Ascending aorta (tissue), 2 donors: ENCODE data around the gene RHBDF1. TPM values are rescaled to one million over a fixed set of nuclear protein-coding genes. Genes with fewer than 3 reads are reported as not detected.

Experiments used
- DNase-seq, 2 donors: peaks; one replicate each; pipeline ENCODE4 v3.0.0-alpha.2; 2019; ENCODE audit warnings: low spot score in 2 of 2
- H3K27ac ChIP-seq, 2 donors: fragments of 200-600 bp; sonication (generic); one replicate each; pipeline ENCODE4 v1.5.1; 2016 to 2017; ENCODE audit warnings: mild to moderate bottlenecking in 1 of 2
- H3K27me3 ChIP-seq: fragments of 200-600 bp; sonication (generic); one replicate; pipeline ENCODE4 v1.5.1; 2017
- H3K36me3 ChIP-seq, 2 donors: fragments of 200-600 bp; sonication (generic); one replicate each; pipeline ENCODE4 v1.5.1; 2016
- H3K4me1 ChIP-seq, 2 donors: fragments of 200-600 bp; sonication (generic); one replicate each; pipeline ENCODE4 v1.5.1; 2016 to 2017; ENCODE audit warnings: mild to moderate bottlenecking in 1 of 2
- H3K4me3 ChIP-seq, 2 donors: fragments of 200-600 bp; sonication (generic); one replicate each; pipeline ENCODE4 v1.5.1; 2016 to 2017; ENCODE audit warnings: mild to moderate bottlenecking in 1 of 2
- H3K9me3 ChIP-seq, 2 donors: fragments of 200-600 bp; sonication (generic); one replicate each; pipeline ENCODE4 v1.5.1; 2016
- CTCF ChIP-seq, 3 experiments: fragments of 200-600 bp in 2 of 3; fragments of 450-650 bp in 1 of 3; sonication (generic) in 2 of 3; IDR thresholded peaks; one replicate each; pipeline ENCODE4 v1.5.1; 2016 to 2019; ENCODE audit warnings: antibody characterized with exemption in 3 of 3, mild to moderate bottlenecking in 1 of 3, moderate library complexity in 1 of 3
- intact Hi-C: fragments of 100-400 bp; cut with DNase I; formaldehyde crosslinking; loops from one replicate; pipeline ENCODE4 v1.15.1; 2023
- total RNA-seq: library from RNA; depleted of rRNA; stranded (reverse); fragments of >200 nt; gene quantifications from one replicate; pipeline ENCODE4 v1.1.0, GENCODE V29; 2016

Gene RHBDF1
- total RNA-seq, 1 donor from 2014 or later = 146 TPM

GRCh38 chr16:71540-72401, 660 bp downstream of the RHBDF1 start:
- peaks cover 13 to 70% of the 10 kb centered on the region in 2 donors for H3K4me1 ChIP-seq
- peak in 2 of 3 experiments; percentile 15 to 16 for TF ChIP-seq CTCF (IDR thresholded peaks at IDR 0.05)
- DNase-seq = peak in 1 of 2 donors; percentile 86
- no peaks in the 10 kb centered on the region for H3K27me3 ChIP-seq
- intact Hi-C loops = loop anchor here (1.0 kb wide), 1 partner anchor 13 kb away; no protein-coding TSS in a partner anchor
- no peaks in the 10 kb centered on the region for H3K9me3 ChIP-seq
- H3K4me3 ChIP-seq = peak overlapping the region; percentile 71 to 89
- peak overlapping the region; percentile 92 to 97 for H3K27ac ChIP-seq
- no peaks in the 10 kb centered on the region for H3K36me3 ChIP-seq

GRCh38 chr16:71210-71539, 1.3 kb downstream of the RHBDF1 start:
- intact Hi-C loops = no loop called here
- Histone ChIP-seq H3K27me3 (no peaks in the 10 kb centered on the region), H3K4me3 (peak overlapping the region; percentile 71 to 89), H3K36me3 (no peaks in the 10 kb centered on the region), H3K9me3 (no peaks in the 10 kb centered on the region), H3K4me1 (peaks cover 14 to 70% of the 10 kb centered on the region in 2 donors), H3K27ac (peak overlapping the region; percentile 92 to 97)
- peak in 1 of 3 experiments; percentile 5 for TF ChIP-seq CTCF (IDR thresholded peaks at IDR 0.05)
- DNase-seq = no peak

DNA sequence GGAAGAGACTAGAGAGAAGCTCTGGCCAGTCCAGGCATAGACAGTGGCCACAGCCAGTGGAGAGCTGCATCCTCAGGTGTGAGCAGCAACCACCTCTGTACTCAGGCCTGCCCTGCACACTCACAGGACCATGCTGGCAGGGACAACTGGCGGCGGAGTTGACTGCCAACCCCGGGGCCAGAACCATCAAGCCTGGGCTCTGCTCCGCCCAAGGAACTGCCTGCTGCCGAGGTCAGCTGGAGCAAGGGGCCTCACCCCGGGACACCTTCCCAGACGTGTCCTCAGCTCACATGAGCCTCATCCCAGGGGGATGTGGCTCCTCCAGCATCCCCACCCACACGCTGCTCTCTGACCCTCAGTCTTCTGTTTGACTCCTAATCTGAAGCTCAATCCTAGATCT, 3.2 kb downstream of the RHBDF1 start:
- peaks cover 7 to 8% of the 10 kb centered on the region in 2 donors for H3K36me3 ChIP-seq
- no peak for TF ChIP-seq CTCF (IDR thresholded peaks at IDR 0.05)
- no peaks in the 10 kb centered on the region for H3K27me3 ChIP-seq
- H3K4me3 ChIP-seq = no peak overlapping the region
- intact Hi-C loops = no loop called here
- DNase-seq = no peak
- peaks cover 13 to 63% of the 10 kb centered on the region in 2 donors for H3K4me1 ChIP-seq
- H3K9me3 ChIP-seq = no peaks in the 10 kb centered on the region
- H3K27ac ChIP-seq = peak overlapping the region; percentile 37 to 46

- H3K27ac ChIP-seq = peak overlapping the region; percentile 15 to 51
- H3K9me3 ChIP-seq = no peaks in the 10 kb centered on the region
- TF ChIP-seq CTCF (IDR thresholded peaks at IDR 0.05) = no peak
- peak overlapping the region in 1 of 2 donors; percentile 13 for H3K4me3 ChIP-seq
- no peaks in the 10 kb centered on the region for H3K27me3 ChIP-seq
- DNase-seq = no peak
- intact Hi-C loops = no loop called here
- peaks cover 13 to 59% of the 10 kb centered on the region in 2 donors for H3K4me1 ChIP-seq
- peaks cover 18% of the 10 kb centered on the region in 2 donors for H3K36me3 ChIP-seq
Observed at GRCh38 chr16:67884-68789, 4.3 kb downstream of the RHBDF1 start.

GRCh38 chr16:67183-67791, 5.1 kb downstream of the RHBDF1 start:
- Histone ChIP-seq H3K27ac (peak overlapping the region; percentile 9 to 29), H3K4me3 (no peak overlapping the region), H3K9me3 (no peaks in the 10 kb centered on the region), H3K27me3 (no peaks in the 10 kb centered on the region), H3K36me3 (peaks cover 26 to 27% of the 10 kb centered on the region in 2 donors), H3K4me1 (peaks cover 13 to 54% of the 10 kb centered on the region in 2 donors)
- TF ChIP-seq CTCF (IDR thresholded peaks at IDR 0.05) = no peak
- DNase-seq = no peak
- intact Hi-C loops = no loop called here
